Epithelial cell of proximal tubule (primary cell): ENCODE data around the gene UBQLN3. TPM values are rescaled to one million over a fixed set of nuclear protein-coding genes. Genes with fewer than 3 reads are reported as not detected.

Experiments used
- DNase-seq: peaks from one replicate; pipeline ENCODE4 v3.0.0-alpha.2; 2011; ENCODE audit warnings: low read depth
- H3K4me3 ChIP-seq: 2 replicates; pipeline ENCODE4 v1.5.1; 2011; ENCODE audit warnings: low read depth, mild to moderate bottlenecking, low read length
- CTCF ChIP-seq: conservative IDR thresholded peaks from 2 replicates; pipeline ENCODE4 v1.5.1; 2012; ENCODE audit warnings: low read depth, mild to moderate bottlenecking, low read length
- total RNA-seq: library from RNA; depleted of rRNA; stranded (reverse); fragments of >200 nt; gene quantifications from 2 replicates; pipeline ENCODE4 v1.2.3, GENCODE V29; 2015

UBQLN3 gene
- total RNA-seq, 1 donor from 2014 or later = not detected

- DNase-seq = no peak
- no peak for TF ChIP-seq CTCF
- H3K4me3 ChIP-seq = no peak overlapping the region
Measured at GRCh38 chr11:5547982-5548381, 38.2 kb upstream of the UBQLN3 start.

- no peak for TF ChIP-seq CTCF
- no peak overlapping the region for H3K4me3 ChIP-seq
- DNase-seq = no peak
Measured at GRCh38 chr11:5546457-5546856, 36.7 kb upstream of the UBQLN3 start.

- no peak for TF ChIP-seq CTCF
- no peak overlapping the region for H3K4me3 ChIP-seq
- DNase-seq = no peak
Measured at GRCh38 chr11:5541427-5541826, 31.7 kb upstream of the UBQLN3 start.

- H3K4me3 ChIP-seq = no peak overlapping the region
- no peak for TF ChIP-seq CTCF
- DNase-seq = no peak
Measured at GRCh38 chr11:5536482-5536881, 26.7 kb upstream of the UBQLN3 start.

GRCh38 chr11:5534046-5534445 is 24.3 kb upstream of the UBQLN3 start:
- TF ChIP-seq CTCF = no peak
- no peak for DNase-seq
- no peak overlapping the region for H3K4me3 ChIP-seq

- DNase-seq = no peak
- no peak for TF ChIP-seq CTCF
- H3K4me3 ChIP-seq = no peak overlapping the region
Measured at GRCh38 chr11:5531053-5531831, 21.5 kb upstream of the UBQLN3 start.

- no peak for DNase-seq
- H3K4me3 ChIP-seq = no peak overlapping the region
- TF ChIP-seq CTCF = no peak
Measured at GRCh38 chr11:5528495-5528894, 18.7 kb upstream of the UBQLN3 start.
